Esophagus squamous epithelium (tissue), 5 donors: ENCODE results near the gene IRF4. TPM values are rescaled to one million over a fixed set of nuclear protein-coding genes. Genes with fewer than 3 reads are reported as not detected.

Experiments used
- DNase-seq: peaks from one replicate; lab custom pipeline; 2025; lab: John Stamatoyannopoulos, UW
- H3K27ac ChIP-seq, 4 donors: fragments of 200-600 bp; sonication (generic); one replicate each; pipeline ENCODE4 v1.5.1; 2016 to 2019; ENCODE audit warnings: mild to moderate bottlenecking in 1 of 4
- H3K27me3 ChIP-seq, 4 donors: fragments of 200-600 bp; sonication (generic); 1 replicate in 3 of 4; 2 replicates in 1 of 4; pipeline versions ENCODE4 v1.5.1 to v1.6.0; 2017 to 2021; ENCODE audit warnings: antibody characterized with exemption in 1 of 4
- H3K36me3 ChIP-seq, 3 donors: fragments of 200-600 bp; sonication (generic); one replicate each; pipeline ENCODE4 v1.5.1; 2016 to 2019
- H3K4me1 ChIP-seq, 3 donors: fragments of 200-600 bp; sonication (generic); one replicate each; pipeline ENCODE4 v1.5.1; 2017 to 2019
- H3K4me3 ChIP-seq, 4 donors: fragments of 200-600 bp; sonication (generic); 1 replicate in 3 of 4; 2 replicates in 1 of 4; pipeline ENCODE4 v1.5.1; 2016 to 2019; ENCODE audit warnings: mild to moderate bottlenecking in 2 of 4, moderate library complexity in 1 of 4
- H3K9me3 ChIP-seq, 3 donors: fragments of 200-600 bp; sonication (generic); one replicate each; pipeline ENCODE4 v1.5.1; 2016 to 2019
- POLR2A ChIP-seq, 4 donors: fragments of 450-650 bp; IDR thresholded peaks; one replicate each; pipeline ENCODE4 v1.6.1; 2017; ENCODE audit warnings: antibody characterized with exemption in 4 of 4, mild to moderate bottlenecking in 4 of 4, moderate library complexity in 3 of 4
- WGBS, 2 donors: methylation state at CpG; one replicate each; pipeline ENCODE4 v1.1.5; 2018; 5-methylcytosine and 5-hydroxymethylcytosine counted together
- intact Hi-C: fragments of 100-400 bp; cut with DNase I; formaldehyde crosslinking; loops from one replicate; pipeline ENCODE4 v1.15.0; 2022
- total RNA-seq, 4 donors: library from RNA; depleted of rRNA; stranded (reverse); fragments of >200 nt; gene quantifications; one replicate each; pipeline ENCODE4 v1.1.0, GENCODE V29; 2016
- TF ChIP-seq, protein P1 (sequence below), 6 experiments: fragments of 450-650 bp in 4 of 6; fragments of 200-600 bp in 2 of 6; sonication (generic) in 2 of 6; IDR thresholded peaks; one replicate each; pipeline ENCODE4 v1.5.1; 2016 to 2019; ENCODE audit warnings: antibody characterized with exemption in 6 of 6, mild to moderate bottlenecking in 4 of 6, moderate library complexity in 4 of 6
- donor health status: DM: yes; HTN: yes; CAD: no.

The IRF4 gene
- total RNA-seq, 4 donors from 2014 or later = 0.40 to 1.9 (median 1.2) TPM

DNA sequence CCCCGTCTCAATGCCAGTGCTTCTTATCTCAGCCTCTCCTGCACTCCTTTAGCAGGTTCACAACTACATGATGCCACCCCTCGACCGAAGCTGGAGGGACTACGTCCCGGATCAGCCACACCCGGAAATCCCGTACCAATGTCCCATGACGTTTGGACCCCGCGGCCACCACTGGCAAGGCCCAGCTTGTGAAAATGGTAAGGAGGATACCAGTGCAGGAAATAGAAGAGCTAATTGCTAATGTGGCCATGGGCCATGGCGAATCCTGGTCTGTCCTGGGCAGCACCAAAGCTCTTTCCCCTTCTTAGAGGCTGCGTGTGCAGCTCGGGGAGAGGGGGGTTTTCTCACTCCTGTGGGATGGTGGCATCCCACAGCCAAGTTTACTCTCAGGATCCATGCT lies 5.5 kb downstream of the IRF4 start:
- no peak for DNase-seq
- no peak overlapping the region for H3K27ac ChIP-seq
- H3K36me3 ChIP-seq = no peaks in the 10 kb centered on the region
- H3K4me1 ChIP-seq = peaks cover 17 to 23% (median 18%) of the 10 kb centered on the region in 3 donors
- H3K27me3 ChIP-seq = peaks cover 6 to 66% (median 13%) of the 10 kb centered on the region in 4 donors
- TF ChIP-seq, protein P1, sequence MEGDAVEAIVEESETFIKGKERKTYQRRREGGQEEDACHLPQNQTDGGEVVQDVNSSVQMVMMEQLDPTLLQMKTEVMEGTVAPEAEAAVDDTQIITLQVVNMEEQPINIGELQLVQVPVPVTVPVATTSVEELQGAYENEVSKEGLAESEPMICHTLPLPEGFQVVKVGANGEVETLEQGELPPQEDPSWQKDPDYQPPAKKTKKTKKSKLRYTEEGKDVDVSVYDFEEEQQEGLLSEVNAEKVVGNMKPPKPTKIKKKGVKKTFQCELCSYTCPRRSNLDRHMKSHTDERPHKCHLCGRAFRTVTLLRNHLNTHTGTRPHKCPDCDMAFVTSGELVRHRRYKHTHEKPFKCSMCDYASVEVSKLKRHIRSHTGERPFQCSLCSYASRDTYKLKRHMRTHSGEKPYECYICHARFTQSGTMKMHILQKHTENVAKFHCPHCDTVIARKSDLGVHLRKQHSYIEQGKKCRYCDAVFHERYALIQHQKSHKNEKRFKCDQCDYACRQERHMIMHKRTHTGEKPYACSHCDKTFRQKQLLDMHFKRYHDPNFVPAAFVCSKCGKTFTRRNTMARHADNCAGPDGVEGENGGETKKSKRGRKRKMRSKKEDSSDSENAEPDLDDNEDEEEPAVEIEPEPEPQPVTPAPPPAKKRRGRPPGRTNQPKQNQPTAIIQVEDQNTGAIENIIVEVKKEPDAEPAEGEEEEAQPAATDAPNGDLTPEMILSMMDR (IDR thresholded peaks at IDR 0.05) = no peak
- no peak for TF ChIP-seq POLR2A (IDR thresholded peaks at IDR 0.05)
- intact Hi-C loops = no loop called here
- 87 to 89% methylated on average over 6 to 12 of the region's 13 CpGs for WGBS, 2 donors
- no peak overlapping the region for H3K4me3 ChIP-seq
- no peaks in the 10 kb centered on the region for H3K9me3 ChIP-seq

DNA sequence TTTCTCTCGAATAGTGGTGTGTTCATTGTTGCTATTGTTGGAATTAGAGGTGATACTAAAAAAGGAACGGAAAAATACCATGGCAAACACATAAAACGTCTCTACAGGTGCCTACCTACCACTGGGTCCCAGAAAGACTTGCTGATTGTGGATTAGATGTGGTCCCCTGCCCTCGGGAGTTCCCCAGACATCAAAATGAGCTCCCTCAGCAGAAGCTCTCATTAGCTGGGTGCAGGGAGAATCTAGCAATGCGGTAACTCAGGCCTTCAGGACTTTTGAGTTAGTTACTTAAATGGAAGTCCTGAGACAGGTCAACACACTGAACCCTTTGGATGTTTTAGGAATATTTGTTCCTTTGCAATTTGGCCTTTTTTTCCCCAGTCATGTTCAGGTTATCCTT lies 6.1 kb downstream of the IRF4 start:
- TF ChIP-seq, protein P1 (IDR thresholded peaks at IDR 0.05) = no peak
- no peak for TF ChIP-seq POLR2A (IDR thresholded peaks at IDR 0.05)
- WGBS, 2 donors = 66 to 68% methylated on average over 5 of the region's 5 CpGs

DNA sequence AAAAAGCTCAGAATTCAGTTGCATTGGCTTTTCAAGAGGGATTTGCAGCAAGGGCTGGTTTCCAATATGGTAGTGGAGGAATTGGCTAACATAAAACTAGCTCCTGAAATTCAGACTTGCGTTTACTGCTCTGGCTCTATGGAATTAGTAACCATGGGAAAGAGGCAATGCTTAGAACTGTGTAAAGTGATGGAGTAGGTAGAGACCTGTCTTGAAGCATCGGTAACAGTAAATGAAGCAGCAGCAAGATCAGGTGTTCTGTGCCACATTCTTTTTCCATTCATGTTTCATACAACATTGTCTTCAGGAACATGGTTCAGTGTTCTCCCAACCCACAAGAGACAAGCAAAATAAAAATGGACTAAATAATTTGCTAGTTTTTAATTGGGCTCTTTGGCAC lies 6.5 kb downstream of the IRF4 start:
- H3K4me3 ChIP-seq = no peak overlapping the region
- no peak overlapping the region for H3K27ac ChIP-seq
- WGBS, 2 donors = 63 to 85% methylated on average over 2 of the region's 2 CpGs
- H3K36me3 ChIP-seq = no peaks in the 10 kb centered on the region
- peaks cover 0 to 66% (median 4%) of the 10 kb centered on the region in 4 donors for H3K27me3 ChIP-seq
- peaks cover 7 to 13% (median 8%) of the 10 kb centered on the region in 3 donors for H3K4me1 ChIP-seq
- DNase-seq = no peak
- H3K9me3 ChIP-seq = no peaks in the 10 kb centered on the region
- intact Hi-C loops = no loop called here
- no peak for TF ChIP-seq POLR2A (IDR thresholded peaks at IDR 0.05)
- TF ChIP-seq, protein P1 (IDR thresholded peaks at IDR 0.05) = no peak

More for the DNA sequence above, 6.1 kb downstream of the IRF4 start:
- H3K9me3 ChIP-seq = no peaks in the 10 kb centered on the region
- no peak for DNase-seq
- H3K4me1 ChIP-seq = peaks cover 12 to 17% (median 12%) of the 10 kb centered on the region in 3 donors
- H3K27me3 ChIP-seq = peaks cover under 1 to 66% (median 8%) of the 10 kb centered on the region in 4 donors
- no peak overlapping the region for H3K4me3 ChIP-seq
- no peak overlapping the region for H3K27ac ChIP-seq
- intact Hi-C loops = no loop called here
- H3K36me3 ChIP-seq = no peaks in the 10 kb centered on the region

DNA sequence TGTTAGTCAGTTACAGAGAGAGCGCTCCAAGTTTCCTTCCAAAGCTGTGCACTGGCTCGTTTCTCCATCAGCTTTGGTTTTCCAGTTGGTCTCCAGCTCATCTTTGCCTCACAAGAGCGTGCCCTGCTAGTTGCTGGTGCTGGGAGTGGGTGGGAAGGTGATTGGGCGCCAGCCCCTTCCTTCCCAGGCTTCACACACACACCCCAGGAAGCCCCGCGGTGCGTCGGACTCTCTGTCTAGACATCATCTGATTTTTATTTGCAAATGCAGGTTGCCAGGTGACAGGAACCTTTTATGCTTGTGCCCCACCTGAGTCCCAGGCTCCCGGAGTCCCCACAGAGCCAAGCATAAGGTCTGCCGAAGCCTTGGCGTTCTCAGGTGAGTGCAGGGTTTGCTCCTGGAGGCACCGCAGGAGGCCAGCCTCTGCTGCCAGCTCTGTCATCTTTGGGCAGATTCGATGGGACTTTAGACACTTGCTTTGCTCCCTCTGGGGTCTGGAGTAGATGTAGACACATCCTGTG lies 7.1 kb downstream of the IRF4 start:
- Histone ChIP-seq H3K4me1 (peaks cover 2 to 7% (median 4%) of the 10 kb centered on the region in 3 donors), H3K9me3 (no peaks in the 10 kb centered on the region), H3K27me3 (peaks cover 0 to 66% (median 1%) of the 10 kb centered on the region in 4 donors), H3K4me3 (no peak overlapping the region), H3K27ac (no peak overlapping the region), H3K36me3 (no peaks in the 10 kb centered on the region)
- TF ChIP-seq POLR2A (IDR thresholded peaks at IDR 0.05) = no peak
- TF ChIP-seq, protein P1 (IDR thresholded peaks at IDR 0.05) = no peak
- WGBS, 2 donors = 83% methylated on average over 3 of the region's 13 CpGs; no CpG with 5 or more reads in 1 of the 2 donors
- intact Hi-C loops = no loop called here
- DNase-seq = no peak

DNA sequence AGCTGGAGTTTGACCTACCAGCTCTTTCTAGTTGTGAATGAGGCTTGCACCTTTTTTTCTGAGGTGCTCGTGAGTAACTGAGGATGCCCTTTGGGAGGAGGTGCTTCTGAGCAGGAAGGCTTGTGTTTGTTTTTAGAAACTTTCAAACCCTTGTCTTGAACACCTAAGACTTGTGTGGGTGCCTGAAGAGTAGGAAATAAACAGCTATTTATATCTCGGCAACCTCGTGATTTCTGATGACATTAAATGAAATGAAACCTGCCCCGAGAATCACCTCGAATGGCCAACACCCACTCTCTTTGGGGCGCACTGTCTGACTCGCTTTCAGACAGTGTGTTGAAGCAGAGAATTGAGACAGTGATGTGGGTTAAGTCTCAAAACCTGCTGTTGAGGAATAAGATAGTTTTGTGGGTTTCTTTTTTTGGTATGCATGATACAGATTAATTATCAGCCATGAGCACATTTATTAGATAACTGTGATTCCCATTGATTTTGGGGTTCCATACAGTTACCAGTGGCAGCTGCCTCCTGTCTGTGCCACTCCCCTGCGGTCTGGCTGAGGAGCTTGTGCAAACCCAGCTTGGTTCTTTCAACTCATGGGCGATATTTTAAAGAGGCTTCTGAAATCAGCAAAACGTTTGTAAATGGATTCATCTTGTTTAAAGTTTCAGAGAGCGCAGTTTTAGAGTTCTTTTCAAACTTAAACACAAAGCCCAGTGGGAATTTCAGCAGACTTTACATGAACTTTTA lies 8.4 kb downstream of the IRF4 start:
- Histone ChIP-seq H3K36me3 (no peaks in the 10 kb centered on the region), H3K27me3 (peaks cover 0 to 66% (median 0%) of the 10 kb centered on the region in 4 donors), H3K4me3 (no peak overlapping the region), H3K9me3 (no peaks in the 10 kb centered on the region), H3K27ac (no peak overlapping the region), H3K4me1 (no peaks in the 10 kb centered on the region)
- no peak for TF ChIP-seq POLR2A (IDR thresholded peaks at IDR 0.05)
- DNase-seq = no peak
- WGBS, 2 donors = 47 to 53% methylated on average over 11 of the region's 11 CpGs
- intact Hi-C loops = no loop called here
